ENCODE results near the gene GOLGA1.
"Not testable (repeated sequence)": the region's sequence is repeated elsewhere in the genome, so short reads cannot be mapped to it uniquely, and the experiment has no call there.

The GOLGA1 gene

GRCh38 chr9:124857533-124858162 is 83.2 kb downstream of the GOLGA1 start:
- no peak for DNase-seq (ENCODE audit: low read depth)

- no peak for DNase-seq (ENCODE audit: low read depth)
These were observed 84.7 kb downstream of the GOLGA1 start for GRCh38 chr9:124855944-124856765.

- no peak for DNase-seq (ENCODE audit: low read depth)
These were observed 85.3 kb downstream of the GOLGA1 start for GRCh38 chr9:124855566-124855943.

GRCh38 chr9:124854822-124855221 is 86.1 kb downstream of the GOLGA1 start:
- DNase-seq (ENCODE audit: low read depth): no peak

GRCh38 chr9:124854161-124854560 is 86.7 kb downstream of the GOLGA1 start:
- DNase-seq (ENCODE audit: low read depth): no peak

- no peak for DNase-seq (ENCODE audit: low read depth)
These were observed 87.2 kb downstream of the GOLGA1 start for GRCh38 chr9:124853605-124854143.

GRCh38 chr9:124852829-124853531 is 87.9 kb downstream of the GOLGA1 start, which contains the start of gene WDR38:
WDR38 (plus strand) TSS chr9:124853460; CDS start chr9:124853532, 72 bp downstream.
- peak; percentile 60 for DNase-seq (ENCODE audit: low read depth)

- no peak for DNase-seq (ENCODE audit: low read depth)
These were observed 88.6 kb downstream of the GOLGA1 start for GRCh38 chr9:124852121-124852828.

- no peak for DNase-seq (ENCODE audit: low read depth)
These were observed 91.1 kb downstream of the GOLGA1 start for GRCh38 chr9:124849801-124850200.

- no peak for DNase-seq (ENCODE audit: low read depth)
These were observed 93.9 kb downstream of the GOLGA1 start for GRCh38 chr9:124846969-124847368.

- not testable (repeated sequence) for DNase-seq (ENCODE audit: low read depth)
These were observed 94.4 kb downstream of the GOLGA1 start for GRCh38 chr9:124846467-124846866.

- DNase-seq (ENCODE audit: low read depth): no peak
These were observed 96.6 kb downstream of the GOLGA1 start for GRCh38 chr9:124844291-124844690.

- DNase-seq (ENCODE audit: low read depth): no peak
These were observed 97.3 kb downstream of the GOLGA1 start for GRCh38 chr9:124843456-124844034.

- DNase-seq (ENCODE audit: low read depth): no peak
These were observed 99.6 kb downstream of the GOLGA1 start for GRCh38 chr9:124841075-124841821.

- DNase-seq (ENCODE audit: low read depth): no peak
These were observed 100.5 kb downstream of the GOLGA1 start for GRCh38 chr9:124840300-124840833.

GRCh38 chr9:124839612-124840299 is 101.1 kb downstream of the GOLGA1 start:
- no peak for DNase-seq (ENCODE audit: low read depth)

- DNase-seq (ENCODE audit: low read depth): not testable (repeated sequence)
These were observed 102.2 kb downstream of the GOLGA1 start for GRCh38 chr9:124838567-124839275.

- not testable (repeated sequence) for DNase-seq (ENCODE audit: low read depth)
These were observed 102.8 kb downstream of the GOLGA1 start for GRCh38 chr9:124838132-124838531.

- DNase-seq (ENCODE audit: low read depth): no peak
These were observed 105.8 kb downstream of the GOLGA1 start for GRCh38 chr9:124835026-124835557.

Measured in stimulated activated CD8-positive, alpha-beta memory T cell treated with anti-CD3 and anti-CD28 coated beads, Interleukin-15, amount 100 ng/mL, for 24 hours (primary cell).